ENCODE measurements around the gene NCOA6. TPM values are rescaled to one million over a fixed set of nuclear protein-coding genes. Genes with fewer than 3 reads are reported as not detected.

NCOA6 gene
- total RNA-seq, 1 donor from 2014 or later = 59.5 TPM

DNA sequence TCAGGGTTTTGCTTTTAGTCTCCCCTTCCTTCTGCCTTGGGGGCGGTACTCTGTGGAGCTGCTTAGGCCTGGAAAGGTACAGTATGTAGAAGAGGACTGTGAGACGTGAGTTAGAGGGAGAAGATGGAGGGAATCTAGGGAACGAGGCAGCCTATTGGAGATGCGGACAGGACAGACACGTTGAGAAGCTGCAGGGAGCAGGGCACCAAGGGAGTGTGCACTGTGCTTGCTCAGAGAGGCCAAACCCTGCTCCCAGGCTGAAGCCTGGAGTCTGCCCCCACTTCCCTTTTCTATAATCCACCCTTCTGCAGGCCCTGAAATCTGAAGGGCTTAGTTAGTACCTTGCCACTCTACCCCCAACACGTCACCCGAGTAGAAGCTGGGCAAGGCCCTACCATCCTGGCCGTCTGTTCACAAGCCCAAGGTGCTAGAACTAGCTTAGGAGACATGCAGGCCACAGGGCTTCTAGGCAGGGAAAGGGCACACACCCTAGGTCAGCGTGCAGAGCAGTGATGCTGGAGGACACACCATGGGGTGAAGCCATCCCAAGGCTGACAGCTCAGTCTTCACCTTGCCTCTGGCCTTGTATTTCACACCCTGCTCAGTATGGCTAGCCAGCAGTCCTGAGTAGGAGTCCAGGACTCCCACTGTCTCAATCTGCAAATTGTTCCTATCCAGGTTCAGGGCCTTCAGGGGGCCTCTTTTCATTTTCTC lies 114.4 kb downstream of the NCOA6 start:
- no peak for TF ChIP-seq CTCF (conservative IDR thresholded peaks at IDR 0.05)
- peaks cover 11% of the 10 kb centered on the region for H3K27me3 Mint-ChIP-seq
- peaks cover 34% of the 10 kb centered on the region for H3K4me1 Mint-ChIP-seq (ENCODE audit: unreplicated experiment)
- DNase-seq (ENCODE audit: extremely low spot score, unreplicated experiment) = no peak
- H3K9me3 Mint-ChIP-seq = no peaks in the 10 kb centered on the region
- H3K36me3 Mint-ChIP-seq = peaks cover 29% of the 10 kb centered on the region
- peak overlapping the region; percentile 93 for H3K4me3 Mint-ChIP-seq
- peak overlapping the region; percentile 91 for H3K27ac Mint-ChIP-seq

- no peak for TF ChIP-seq CTCF (conservative IDR thresholded peaks at IDR 0.05)
- H3K36me3 Mint-ChIP-seq = peaks cover 29% of the 10 kb centered on the region
- H3K27ac Mint-ChIP-seq = peak overlapping the region; percentile 91
- no peak for DNase-seq (ENCODE audit: extremely low spot score, unreplicated experiment)
- peaks cover 11% of the 10 kb centered on the region for H3K27me3 Mint-ChIP-seq
- peak overlapping the region; percentile 93 for H3K4me3 Mint-ChIP-seq
- H3K9me3 Mint-ChIP-seq = no peaks in the 10 kb centered on the region
- H3K4me1 Mint-ChIP-seq (ENCODE audit: unreplicated experiment) = peaks cover 37% of the 10 kb centered on the region
Observed at GRCh38 chr20:34710568-34710839, 114.9 kb downstream of the NCOA6 start.

- Mint-ChIP-seq H3K27me3 (peaks cover 11% of the 10 kb centered on the region), H3K9me3 (no peaks in the 10 kb centered on the region), H3K4me1 (ENCODE audit: unreplicated experiment) (peaks cover 42% of the 10 kb centered on the region), H3K4me3 (peak overlapping the region; percentile 93), H3K36me3 (peaks cover 25% of the 10 kb centered on the region), H3K27ac (peak overlapping the region; percentile 91)
- peak; percentile 79 for DNase-seq (ENCODE audit: extremely low spot score, unreplicated experiment)
- TF ChIP-seq CTCF (conservative IDR thresholded peaks at IDR 0.05) = peak; percentile 49
Observed at GRCh38 chr20:34709831-34710567, 115.5 kb downstream of the NCOA6 start.

- Mint-ChIP-seq H3K9me3 (no peaks in the 10 kb centered on the region), H3K27ac (peak overlapping the region; percentile 100), H3K27me3 (peaks cover 11% of the 10 kb centered on the region), H3K4me3 (peak overlapping the region; percentile 92), H3K4me1 (ENCODE audit: unreplicated experiment) (peaks cover 48% of the 10 kb centered on the region), H3K36me3 (peaks cover 17% of the 10 kb centered on the region)
- no peak for TF ChIP-seq CTCF (conservative IDR thresholded peaks at IDR 0.05)
- peak; percentile 95 for DNase-seq (ENCODE audit: extremely low spot score, unreplicated experiment)
Observed at GRCh38 chr20:34709044-34709830, 116.2 kb downstream of the NCOA6 start.

- peaks cover 47% of the 10 kb centered on the region for H3K4me1 Mint-ChIP-seq (ENCODE audit: unreplicated experiment)
- H3K27me3 Mint-ChIP-seq = peaks cover 13% of the 10 kb centered on the region
- DNase-seq (ENCODE audit: extremely low spot score, unreplicated experiment) = peak; percentile 81
Observed at GRCh38 chr20:34708621-34709043, 116.8 kb downstream of the NCOA6 start.

More at GRCh38 chr20:34708621-34709043, 116.8 kb downstream of the NCOA6 start:
- Mint-ChIP-seq H3K9me3 (no peaks in the 10 kb centered on the region), H3K36me3 (peaks cover 16% of the 10 kb centered on the region), H3K4me3 (peak overlapping the region; percentile 92), H3K27ac (peak overlapping the region; percentile 100)
- peak; percentile 75 for TF ChIP-seq CTCF (conservative IDR thresholded peaks at IDR 0.05)

Data from type B pancreatic cell (in vitro differentiated cells).